HepG2 (cell line): Measurements from ENCODE around the gene RCC2.

Experiments used
- CREB1 ChIP-seq, 2 experiments: fragments of 450-650 bp in 1 of 2; IDR thresholded peaks; 2 replicates each; pipeline ENCODE4 v1.6.1; 2016 to 2017; ENCODE audit warnings: control low read depth in 1 of 2, mild to moderate bottlenecking in 1 of 2, missing compliant biosample characterization in 1 of 2, missing genetic modification characterization in 1 of 2
- CTCF ChIP-seq: sonication (generic); formaldehyde crosslinking; IDR thresholded peaks from 2 replicates; pipeline ENCODE4 v1.5.0; 2020; ENCODE audit warnings: mild to moderate bottlenecking, missing genetic modification reagents, moderate library complexity
- NFRKB ChIP-seq: fragments of 450-650 bp; IDR thresholded peaks from 2 replicates; pipeline ENCODE4 v1.6.1; 2017
- NR2F6 ChIP-seq, 2 experiments: IDR thresholded peaks; 2 replicates each; pipeline ENCODE4 v1.6.1; 2016; ENCODE audit warnings: antibody characterized with exemption in 1 of 2, mild to moderate bottlenecking in 1 of 2
- POLR2AphosphoS5 ChIP-seq: IDR thresholded peaks from 2 replicates; pipeline ENCODE4 v1.6.1; 2012; ENCODE audit warnings: low read depth, low read length
- RELA ChIP-seq: sonication (generic); formaldehyde crosslinking; IDR thresholded peaks from 2 replicates; pipeline ENCODE4 v1.4.0; 2020; ENCODE audit warnings: missing genetic modification reagents
- TCF7L2 ChIP-seq: IDR thresholded peaks from 2 replicates; pipeline ENCODE4 v1.6.1; 2011; ENCODE audit warnings: mild to moderate bottlenecking, low read depth, low read length, moderate library complexity
- ZBTB2 ChIP-seq: sonication (generic); formaldehyde crosslinking; IDR thresholded peaks from 2 replicates; pipeline ENCODE4 v1.8.0; 2022; ENCODE audit warnings: low read depth, missing genetic modification reagents
- ZNF510 ChIP-seq: sonication (generic); formaldehyde crosslinking; IDR thresholded peaks from 2 replicates; pipeline ENCODE4 v1.4.0; 2020; ENCODE audit warnings: low read depth, mild to moderate bottlenecking, missing genetic modification reagents
- ZNF766 ChIP-seq: sonication (generic); formaldehyde crosslinking; IDR thresholded peaks from 2 replicates; pipeline ENCODE4 v1.5.0; 2020; ENCODE audit warnings: missing genetic modification reagents, borderline replicate concordance
- TF ChIP-seq, protein P1 (sequence below): sonication (generic); formaldehyde crosslinking; IDR thresholded peaks from 2 replicates; pipeline ENCODE4 v1.4.0; 2020; ENCODE audit warnings: mild to moderate bottlenecking, missing genetic modification reagents, borderline replicate concordance
- TF ChIP-seq, protein P2 (sequence below): sonication (generic); formaldehyde crosslinking; IDR thresholded peaks from 2 replicates; pipeline ENCODE4 v1.8.0; 2023; ENCODE audit warnings: mild to moderate bottlenecking, missing genetic modification reagents
- TF ChIP-seq, protein P3 (sequence below): sonication (generic); formaldehyde crosslinking; IDR thresholded peaks from 2 replicates; pipeline ENCODE4 v1.5.1; 2020; ENCODE audit warnings: mild to moderate bottlenecking, missing genetic modification reagents, moderate library complexity

GRCh38 chr1:17358557-17358956, 80.9 kb downstream of the RCC2 start:
- no peak for TF ChIP-seq CTCF (CRISPR knock-in tag)
- no peak for TF ChIP-seq RELA (CRISPR knock-in tag)
- TF ChIP-seq ZBTB2 (CRISPR knock-in tag), result no peak
- no peak for TF ChIP-seq POLR2AphosphoS5
- TF ChIP-seq, protein P1, sequence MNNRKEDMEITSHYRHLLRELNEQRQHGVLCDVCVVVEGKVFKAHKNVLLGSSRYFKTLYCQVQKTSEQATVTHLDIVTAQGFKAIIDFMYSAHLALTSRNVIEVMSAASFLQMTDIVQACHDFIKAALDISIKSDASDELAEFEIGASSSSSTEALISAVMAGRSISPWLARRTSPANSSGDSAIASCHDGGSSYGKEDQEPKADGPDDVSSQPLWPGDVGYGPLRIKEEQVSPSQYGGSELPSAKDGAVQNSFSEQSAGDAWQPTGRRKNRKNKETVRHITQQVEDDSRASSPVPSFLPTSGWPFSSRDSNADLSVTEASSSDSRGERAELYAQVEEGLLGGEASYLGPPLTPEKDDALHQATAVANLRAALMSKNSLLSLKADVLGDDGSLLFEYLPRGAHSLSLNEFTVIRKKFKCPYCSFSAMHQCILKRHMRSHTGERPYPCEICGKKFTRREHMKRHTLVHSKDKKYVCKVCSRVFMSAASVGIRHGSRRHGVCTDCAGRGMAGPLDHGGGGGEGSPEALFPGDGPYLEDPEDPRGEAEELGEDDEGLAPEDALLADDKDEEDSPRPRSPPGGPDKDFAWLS (CRISPR knock-in tag), result no peak
- no peak for TF ChIP-seq ZNF510 (CRISPR knock-in tag)
- TF ChIP-seq, protein P2, sequence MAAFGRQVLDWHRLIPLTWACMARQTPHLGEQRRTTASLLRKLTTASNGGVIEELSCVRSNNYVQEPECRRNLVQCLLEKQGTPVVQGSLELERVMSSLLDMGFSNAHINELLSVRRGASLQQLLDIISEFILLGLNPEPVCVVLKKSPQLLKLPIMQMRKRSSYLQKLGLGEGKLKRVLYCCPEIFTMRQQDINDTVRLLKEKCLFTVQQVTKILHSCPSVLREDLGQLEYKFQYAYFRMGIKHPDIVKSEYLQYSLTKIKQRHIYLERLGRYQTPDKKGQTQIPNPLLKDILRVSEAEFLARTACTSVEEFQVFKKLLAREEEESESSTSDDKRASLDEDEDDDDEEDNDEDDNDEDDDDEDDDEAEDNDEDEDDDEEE (CRISPR knock-in tag), result no peak
- TF ChIP-seq NR2F6 (IDR thresholded peaks at IDR 0.05), result no peak
- TF ChIP-seq NR2F6 (CRISPR knock-in tag; IDR thresholded peaks at IDR 0.05), result no peak
- no peak for TF ChIP-seq ZNF766
- TF ChIP-seq NFRKB, result no peak
- TF ChIP-seq, protein P3, sequence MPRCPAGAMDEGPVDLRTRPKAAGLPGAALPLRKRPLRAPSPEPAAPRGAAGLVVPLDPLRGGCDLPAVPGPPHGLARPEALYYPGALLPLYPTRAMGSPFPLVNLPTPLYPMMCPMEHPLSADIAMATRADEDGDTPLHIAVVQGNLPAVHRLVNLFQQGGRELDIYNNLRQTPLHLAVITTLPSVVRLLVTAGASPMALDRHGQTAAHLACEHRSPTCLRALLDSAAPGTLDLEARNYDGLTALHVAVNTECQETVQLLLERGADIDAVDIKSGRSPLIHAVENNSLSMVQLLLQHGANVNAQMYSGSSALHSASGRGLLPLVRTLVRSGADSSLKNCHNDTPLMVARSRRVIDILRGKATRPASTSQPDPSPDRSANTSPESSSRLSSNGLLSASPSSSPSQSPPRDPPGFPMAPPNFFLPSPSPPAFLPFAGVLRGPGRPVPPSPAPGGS, result no peak
- no peak for TF ChIP-seq CREB1 (IDR thresholded peaks at IDR 0.05)
- TF ChIP-seq CREB1 (CRISPR knock-in tag; IDR thresholded peaks at IDR 0.05), result no peak
- no peak for TF ChIP-seq TCF7L2
